Right cardiac atrium (tissue), 5 donors: Measurements from ENCODE around the gene MAMLD1. TPM values are rescaled to one million over a fixed set of nuclear protein-coding genes. Genes with fewer than 3 reads are reported as not detected.

Experiments used
- ATAC-seq, 2 donors: fragments of 200-7000 bp; cut with Tn5 transposase; one replicate each; pipeline versions ENCODE4 v1.8.0 to v1.9.1; 2020; ENCODE audit warnings: moderate library complexity in 2 of 2, mild to moderate bottlenecking in 1 of 2
- DNase-seq, 3 donors: peaks; one replicate each; pipeline ENCODE4 v3.0.0-alpha.2; 2020
- H3K27ac ChIP-seq: one replicate; pipeline ENCODE4 v1.5.1; 2013; ENCODE audit warnings: mild to moderate bottlenecking, low read length, control low read depth, moderate library complexity
- H3K27me3 ChIP-seq: one replicate; pipeline ENCODE4 v1.6.1; 2013; ENCODE audit not compliant: control insufficient read depth, insufficient read depth
- H3K4me1 ChIP-seq: one replicate; pipeline ENCODE4 v1.6.1; 2013; ENCODE audit warnings: low read length; ENCODE audit not compliant: control insufficient read depth, insufficient read depth
- H3K4me3 ChIP-seq: one replicate; pipeline ENCODE4 v1.5.1; 2013; ENCODE audit warnings: low read length, control low read depth
- H3K9me3 ChIP-seq: one replicate; pipeline ENCODE4 v1.6.1; 2013; ENCODE audit warnings: low read length; ENCODE audit not compliant: control insufficient read depth
- WGBS: extraction: QIAGEN DNeasy Blood & Tissue Kit; methylation state at CpG from one replicate; pipeline ENCODE4 v1.1.7; 2013; 5-methylcytosine and 5-hydroxymethylcytosine counted together
- intact Hi-C, 4 donors: fragments of 100-400 bp; cut with DNase I; formaldehyde crosslinking; loops; one replicate each; pipeline versions ENCODE4 v1.11.0 to v1.14.0; 2022 to 2023
- polyA plus RNA-seq: library from polyadenylated mRNA; stranded (reverse); fragments of 200-250 nt; gene quantifications from one replicate; pipeline ENCODE4 v1.2.3, GENCODE V29; 2013
- total RNA-seq, 4 donors: library from RNA; stranded (reverse); fragmentation: NEBNext Ultra II Directional; extraction: Animal tissue kit (Norgen Biotek cat#: 25700); gene quantifications; one replicate each; pipeline ENCODE4 v1.2.1, GENCODE V29; 2021
- donor health status: healthy with polysubstance abuse.
- donor health status: DM: no; HTN: yes; CAD: no.
- donor health status: DM: no; HTN: no; CAD: no.
- donor health status: DM: no; HTN: yes; CAD: no; lungs with severe emphysema.
- donor health status: DM: yes; HTN: yes; CAD: no.

MAMLD1 gene
- total and polyA plus RNA-seq, 5 donors = 1.3 to 3.1 (median 2.6) TPM

- Histone ChIP-seq H3K4me1 (no peaks in the 10 kb centered on the region), H3K9me3 (no peaks in the 10 kb centered on the region), H3K27me3 (no peaks in the 10 kb centered on the region), H3K4me3 (no peak overlapping the region), H3K27ac (no peak overlapping the region)
- intact Hi-C loops = no loop called here
- DNase-seq = no peak
- ATAC-seq = no peak
- 97% methylated on average over 1 of the region's 1 CpG for WGBS
These were observed 96.9 kb downstream of the MAMLD1 start for GRCh38 chrX:150460063-150460462.

GRCh38 chrX:150460781-150461180 is 97.7 kb downstream of the MAMLD1 start:
- 100% methylated on average over 3 of the region's 3 CpGs for WGBS

GRCh38 chrX:150463566-150463965 is 100.4 kb downstream of the MAMLD1 start:
- no peaks in the 10 kb centered on the region for H3K9me3 ChIP-seq
- no peak for DNase-seq
- H3K4me3 ChIP-seq = no peak overlapping the region
- no peak overlapping the region for H3K27ac ChIP-seq
- no peaks in the 10 kb centered on the region for H3K27me3 ChIP-seq
- intact Hi-C loops = no loop called here
- H3K4me1 ChIP-seq = peaks cover 4% of the 10 kb centered on the region
- no peak for ATAC-seq
- 76% methylated on average over 1 of the region's 1 CpG for WGBS

More at GRCh38 chrX:150460781-150461180, 97.7 kb downstream of the MAMLD1 start:
- H3K27me3 ChIP-seq = no peaks in the 10 kb centered on the region
- H3K4me3 ChIP-seq = no peak overlapping the region
- H3K9me3 ChIP-seq = no peaks in the 10 kb centered on the region
- no peaks in the 10 kb centered on the region for H3K4me1 ChIP-seq
- intact Hi-C loops = no loop called here
- H3K27ac ChIP-seq = no peak overlapping the region
- DNase-seq = no peak
- ATAC-seq = no peak

- WGBS = 98% methylated on average over 6 of the region's 6 CpGs
- no peak for DNase-seq
- Histone ChIP-seq H3K4me3 (no peak overlapping the region), H3K4me1 (peaks cover 4% of the 10 kb centered on the region), H3K9me3 (no peaks in the 10 kb centered on the region), H3K27ac (no peak overlapping the region), H3K27me3 (no peaks in the 10 kb centered on the region)
- intact Hi-C loops = no loop called here
- ATAC-seq = no peak
These were observed 100.9 kb downstream of the MAMLD1 start for GRCh38 chrX:150464001-150464400.

- H3K27me3 ChIP-seq = no peaks in the 10 kb centered on the region
- no peak overlapping the region for H3K4me3 ChIP-seq
- H3K9me3 ChIP-seq = no peaks in the 10 kb centered on the region
- 59% methylated on average over 5 of the region's 5 CpGs for WGBS
- intact Hi-C loops = no loop called here
- ATAC-seq (no peak), DNase-seq (no peak)
- H3K4me1 ChIP-seq = peaks cover 4% of the 10 kb centered on the region
- no peak overlapping the region for H3K27ac ChIP-seq
These were observed 102.2 kb downstream of the MAMLD1 start for GRCh38 chrX:150465326-150465725.

GRCh38 chrX:150465881-150466775 is 103.0 kb downstream of the MAMLD1 start:
- no peaks in the 10 kb centered on the region for H3K9me3 ChIP-seq
- WGBS = 67% methylated on average over 15 of the region's 15 CpGs
- peak; percentile 52 to 86 for ATAC-seq
- no peaks in the 10 kb centered on the region for H3K27me3 ChIP-seq
- no peak overlapping the region for H3K27ac ChIP-seq
- DNase-seq = peak in 2 of 3 donors; percentile 25 to 61
- peaks cover 4% of the 10 kb centered on the region for H3K4me1 ChIP-seq
- intact Hi-C loops = no loop called here
- H3K4me3 ChIP-seq = no peak overlapping the region

- DNase-seq = no peak
- Histone ChIP-seq H3K27ac (no peak overlapping the region), H3K4me1 (peaks cover 3% of the 10 kb centered on the region), H3K9me3 (no peaks in the 10 kb centered on the region), H3K4me3 (no peak overlapping the region), H3K27me3 (no peaks in the 10 kb centered on the region)
- WGBS = 95% methylated on average over 4 of the region's 4 CpGs
- no peak for ATAC-seq
- intact Hi-C loops = no loop called here
These were observed 109.2 kb downstream of the MAMLD1 start for GRCh38 chrX:150472306-150472705.

- WGBS = 93% methylated on average over 8 of the region's 8 CpGs
- DNase-seq (no peak), ATAC-seq (no peak)
- Histone ChIP-seq H3K27ac (no peak overlapping the region), H3K27me3 (no peaks in the 10 kb centered on the region), H3K9me3 (no peaks in the 10 kb centered on the region), H3K4me3 (no peak overlapping the region), H3K4me1 (peaks cover 7% of the 10 kb centered on the region)
- intact Hi-C loops = no loop called here
These were observed 110.3 kb downstream of the MAMLD1 start for GRCh38 chrX:150473371-150473770.

GRCh38 chrX:150475461-150475860 is 112.3 kb downstream of the MAMLD1 start:
- peaks cover 7% of the 10 kb centered on the region for H3K4me1 ChIP-seq
- no peak for DNase-seq
- H3K4me3 ChIP-seq = no peak overlapping the region
- H3K27ac ChIP-seq = no peak overlapping the region
- no peaks in the 10 kb centered on the region for H3K9me3 ChIP-seq
- intact Hi-C loops = no loop called here
- H3K27me3 ChIP-seq = no peaks in the 10 kb centered on the region
- WGBS = 88% methylated on average over 2 of the region's 2 CpGs
- ATAC-seq = no peak

- 79% methylated on average over 6 of the region's 6 CpGs for WGBS
These were observed 113.1 kb downstream of the MAMLD1 start for GRCh38 chrX:150476164-150476699.

GRCh38 chrX:150477371-150477770 is 114.3 kb downstream of the MAMLD1 start:
- H3K9me3 ChIP-seq = no peaks in the 10 kb centered on the region
- H3K27me3 ChIP-seq = no peaks in the 10 kb centered on the region
- ATAC-seq (no peak), DNase-seq (no peak)
- WGBS = 75% methylated on average over 10 of the region's 10 CpGs
- intact Hi-C loops = no loop called here
- H3K27ac ChIP-seq = no peak overlapping the region
- H3K4me3 ChIP-seq = no peak overlapping the region
- H3K4me1 ChIP-seq = peaks cover 7% of the 10 kb centered on the region

More at GRCh38 chrX:150476164-150476699, 113.1 kb downstream of the MAMLD1 start:
- ATAC-seq (no peak), DNase-seq (no peak)
- intact Hi-C loops = no loop called here
- Histone ChIP-seq H3K4me1 (peaks cover 7% of the 10 kb centered on the region), H3K27me3 (no peaks in the 10 kb centered on the region), H3K4me3 (no peak overlapping the region), H3K27ac (no peak overlapping the region), H3K9me3 (no peaks in the 10 kb centered on the region)
